ENCODE data around the gene PKNOX2. TPM values are rescaled to one million over a fixed set of nuclear protein-coding genes. Genes with fewer than 3 reads are reported as not detected.

PKNOX2 gene
- total and polyA plus RNA-seq, 2 of the 8 experiments (the other 6 are each of a cell fraction or from before 2014, with no cell fraction given) = 2.0 TPM

- TF ChIP-seq, protein P1, sequence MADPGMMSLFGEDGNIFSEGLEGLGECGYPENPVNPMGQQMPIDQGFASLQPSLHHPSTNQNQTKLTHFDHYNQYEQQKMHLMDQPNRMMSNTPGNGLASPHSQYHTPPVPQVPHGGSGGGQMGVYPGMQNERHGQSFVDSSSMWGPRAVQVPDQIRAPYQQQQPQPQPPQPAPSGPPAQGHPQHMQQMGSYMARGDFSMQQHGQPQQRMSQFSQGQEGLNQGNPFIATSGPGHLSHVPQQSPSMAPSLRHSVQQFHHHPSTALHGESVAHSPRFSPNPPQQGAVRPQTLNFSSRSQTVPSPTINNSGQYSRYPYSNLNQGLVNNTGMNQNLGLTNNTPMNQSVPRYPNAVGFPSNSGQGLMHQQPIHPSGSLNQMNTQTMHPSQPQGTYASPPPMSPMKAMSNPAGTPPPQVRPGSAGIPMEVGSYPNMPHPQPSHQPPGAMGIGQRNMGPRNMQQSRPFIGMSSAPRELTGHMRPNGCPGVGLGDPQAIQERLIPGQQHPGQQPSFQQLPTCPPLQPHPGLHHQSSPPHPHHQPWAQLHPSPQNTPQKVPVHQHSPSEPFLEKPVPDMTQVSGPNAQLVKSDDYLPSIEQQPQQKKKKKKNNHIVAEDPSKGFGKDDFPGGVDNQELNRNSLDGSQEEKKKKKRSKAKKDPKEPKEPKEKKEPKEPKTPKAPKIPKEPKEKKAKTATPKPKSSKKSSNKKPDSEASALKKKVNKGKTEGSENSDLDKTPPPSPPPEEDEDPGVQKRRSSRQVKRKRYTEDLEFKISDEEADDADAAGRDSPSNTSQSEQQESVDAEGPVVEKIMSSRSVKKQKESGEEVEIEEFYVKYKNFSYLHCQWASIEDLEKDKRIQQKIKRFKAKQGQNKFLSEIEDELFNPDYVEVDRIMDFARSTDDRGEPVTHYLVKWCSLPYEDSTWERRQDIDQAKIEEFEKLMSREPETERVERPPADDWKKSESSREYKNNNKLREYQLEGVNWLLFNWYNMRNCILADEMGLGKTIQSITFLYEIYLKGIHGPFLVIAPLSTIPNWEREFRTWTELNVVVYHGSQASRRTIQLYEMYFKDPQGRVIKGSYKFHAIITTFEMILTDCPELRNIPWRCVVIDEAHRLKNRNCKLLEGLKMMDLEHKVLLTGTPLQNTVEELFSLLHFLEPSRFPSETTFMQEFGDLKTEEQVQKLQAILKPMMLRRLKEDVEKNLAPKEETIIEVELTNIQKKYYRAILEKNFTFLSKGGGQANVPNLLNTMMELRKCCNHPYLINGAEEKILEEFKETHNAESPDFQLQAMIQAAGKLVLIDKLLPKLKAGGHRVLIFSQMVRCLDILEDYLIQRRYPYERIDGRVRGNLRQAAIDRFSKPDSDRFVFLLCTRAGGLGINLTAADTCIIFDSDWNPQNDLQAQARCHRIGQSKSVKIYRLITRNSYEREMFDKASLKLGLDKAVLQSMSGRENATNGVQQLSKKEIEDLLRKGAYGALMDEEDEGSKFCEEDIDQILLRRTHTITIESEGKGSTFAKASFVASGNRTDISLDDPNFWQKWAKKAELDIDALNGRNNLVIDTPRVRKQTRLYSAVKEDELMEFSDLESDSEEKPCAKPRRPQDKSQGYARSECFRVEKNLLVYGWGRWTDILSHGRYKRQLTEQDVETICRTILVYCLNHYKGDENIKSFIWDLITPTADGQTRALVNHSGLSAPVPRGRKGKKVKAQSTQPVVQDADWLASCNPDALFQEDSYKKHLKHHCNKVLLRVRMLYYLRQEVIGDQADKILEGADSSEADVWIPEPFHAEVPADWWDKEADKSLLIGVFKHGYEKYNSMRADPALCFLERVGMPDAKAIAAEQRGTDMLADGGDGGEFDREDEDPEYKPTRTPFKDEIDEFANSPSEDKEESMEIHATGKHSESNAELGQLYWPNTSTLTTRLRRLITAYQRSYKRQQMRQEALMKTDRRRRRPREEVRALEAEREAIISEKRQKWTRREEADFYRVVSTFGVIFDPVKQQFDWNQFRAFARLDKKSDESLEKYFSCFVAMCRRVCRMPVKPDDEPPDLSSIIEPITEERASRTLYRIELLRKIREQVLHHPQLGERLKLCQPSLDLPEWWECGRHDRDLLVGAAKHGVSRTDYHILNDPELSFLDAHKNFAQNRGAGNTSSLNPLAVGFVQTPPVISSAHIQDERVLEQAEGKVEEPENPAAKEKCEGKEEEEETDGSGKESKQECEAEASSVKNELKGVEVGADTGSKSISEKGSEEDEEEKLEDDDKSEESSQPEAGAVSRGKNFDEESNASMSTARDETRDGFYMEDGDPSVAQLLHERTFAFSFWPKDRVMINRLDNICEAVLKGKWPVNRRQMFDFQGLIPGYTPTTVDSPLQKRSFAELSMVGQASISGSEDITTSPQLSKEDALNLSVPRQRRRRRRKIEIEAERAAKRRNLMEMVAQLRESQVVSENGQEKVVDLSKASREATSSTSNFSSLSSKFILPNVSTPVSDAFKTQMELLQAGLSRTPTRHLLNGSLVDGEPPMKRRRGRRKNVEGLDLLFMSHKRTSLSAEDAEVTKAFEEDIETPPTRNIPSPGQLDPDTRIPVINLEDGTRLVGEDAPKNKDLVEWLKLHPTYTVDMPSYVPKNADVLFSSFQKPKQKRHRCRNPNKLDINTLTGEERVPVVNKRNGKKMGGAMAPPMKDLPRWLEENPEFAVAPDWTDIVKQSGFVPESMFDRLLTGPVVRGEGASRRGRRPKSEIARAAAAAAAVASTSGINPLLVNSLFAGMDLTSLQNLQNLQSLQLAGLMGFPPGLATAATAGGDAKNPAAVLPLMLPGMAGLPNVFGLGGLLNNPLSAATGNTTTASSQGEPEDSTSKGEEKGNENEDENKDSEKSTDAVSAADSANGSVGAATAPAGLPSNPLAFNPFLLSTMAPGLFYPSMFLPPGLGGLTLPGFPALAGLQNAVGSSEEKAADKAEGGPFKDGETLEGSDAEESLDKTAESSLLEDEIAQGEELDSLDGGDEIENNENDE (IDR thresholded peaks at IDR 0.05; ENCODE audit: insufficient replicate concordance, low read length) = no peak
- TF ChIP-seq KDM5A (IDR thresholded peaks at IDR 0.05; ENCODE audit: low read length) (no peak), POLR2AphosphoS5 (IDR thresholded peaks at IDR 0.05; ENCODE audit: low read depth, low read length) (no peak), BACH1 (IDR thresholded peaks at IDR 0.05; ENCODE audit: low read length) (no peak), CHD1 (IDR thresholded peaks at IDR 0.05; ENCODE audit: low read depth, low read length) (no peak), TAF1 (IDR thresholded peaks at IDR 0.05; ENCODE audit: low read depth, low read length) (no peak), CREB1 (IDR thresholded peaks at IDR 0.05) (no peak), FOSL1 (IDR thresholded peaks at IDR 0.05; ENCODE audit: insufficient read depth, low read depth, low read length) (no peak), BRCA1 (IDR thresholded peaks at IDR 0.05; ENCODE audit: low read depth, low read length) (no peak), HDAC2 (IDR thresholded peaks at IDR 0.05; ENCODE audit: borderline replicate concordance in 1 of 2, low read depth in 2 of 2, low read length in 2 of 2) (no peak), SP4 (IDR thresholded peaks at IDR 0.05; ENCODE audit: low read length) (no peak)
Observed at GRCh38 chr11:125330462-125331325, 166.1 kb downstream of the PKNOX2 start (continued).

All from H1 (cell line).